Neural cell (in vitro differentiated cells): ENCODE results near the gene ARL13B. TPM values are rescaled to one million over a fixed set of nuclear protein-coding genes. Genes with fewer than 3 reads are reported as not detected.
A peak's percentile ranks its signal among the peaks of the same experiment; 100 is the strongest.

Experiments
- H2AFZ ChIP-seq: fragments of 200-600, 300-800 bp; sonication (generic), shearing (Covaris generic); 2 replicates; pipeline ENCODE4 v1.6.0; 2014; ENCODE audit warnings: low read depth, mild to moderate bottlenecking, antibody characterized with exemption, low read length, moderate library complexity
- H3F3A ChIP-seq: fragments of 200-600 bp; shearing (Covaris generic); 2 replicates; pipeline ENCODE4 v1.6.1; 2016; ENCODE audit warnings: mild to moderate bottlenecking, moderate library complexity, mixed read lengths, antibody characterized with exemption, low read length; ENCODE audit not compliant: insufficient read depth, poor library complexity, severe bottlenecking
- H3K27ac ChIP-seq: fragments of 200-600, 300-800 bp; sonication (generic), shearing (Covaris generic); 2 replicates; pipeline ENCODE4 v1.5.1; 2014; ENCODE audit warnings: mild to moderate bottlenecking, low read length, moderate library complexity
- H3K27me3 ChIP-seq: fragments of 300-800, 200-600 bp; sonication (generic), shearing (Covaris generic); 2 replicates; pipeline ENCODE4 v1.6.0; 2014; ENCODE audit warnings: mild to moderate bottlenecking, low read depth, low read length, moderate library complexity; ENCODE audit not compliant: insufficient read depth
- H3K36me3 ChIP-seq: fragments of 300-800, 200-600 bp; sonication (generic), shearing (Covaris generic); 2 replicates; pipeline ENCODE4 v1.5.1; 2014; ENCODE audit warnings: mild to moderate bottlenecking, antibody characterized with exemption, low read length, moderate library complexity; ENCODE audit not compliant: insufficient read depth
- H3K4me2 ChIP-seq: fragments of 300-800, 200-600 bp; sonication (generic), shearing (Covaris generic); 2 replicates; pipeline ENCODE4 v1.6.0; 2014; ENCODE audit warnings: mild to moderate bottlenecking, low read length
- H3K4me3 ChIP-seq: fragments of 300-800, 200-600 bp; sonication (generic), shearing (Covaris generic); 2 replicates; pipeline ENCODE4 v1.5.1; 2014; ENCODE audit warnings: mild to moderate bottlenecking, low read length, moderate library complexity
- H3K79me2 ChIP-seq: fragments of 200-600 bp; shearing (Covaris generic); replicated peaks from 2 replicates; pipeline ENCODE4 v1.6.0; 2014; ENCODE audit warnings: mild to moderate bottlenecking, low read length, moderate library complexity; ENCODE audit not compliant: insufficient read depth
- H3K9ac ChIP-seq: fragments of 300-800, 200-600 bp; sonication (generic), shearing (Covaris generic); 2 replicates; pipeline ENCODE4 v1.6.1; 2016; ENCODE audit warnings: mild to moderate bottlenecking, low read length, mixed read lengths
- H3K9me2 ChIP-seq: fragments of 200-600 bp; shearing (Covaris generic); 2 replicates; pipeline ENCODE4 v1.6.1; 2016; ENCODE audit warnings: mild to moderate bottlenecking, low read length, mixed read lengths; ENCODE audit not compliant: insufficient read depth
- H3K9me3 ChIP-seq: fragments of 200-600, 300-800 bp; sonication (generic), shearing (Covaris generic); 2 replicates; pipeline ENCODE4 v1.6.1; 2016; ENCODE audit warnings: mild to moderate bottlenecking, mixed run types, low read length, moderate library complexity, mixed read lengths
- H4K20me1 ChIP-seq: fragments of 200-600 bp; shearing (Covaris generic); 2 replicates; pipeline ENCODE4 v1.6.1; 2016; ENCODE audit warnings: mild to moderate bottlenecking, mixed run types; ENCODE audit not compliant: insufficient read depth
- EP300 ChIP-seq: fragments of 450-650 bp; conservative IDR thresholded peaks from 2 replicates; pipeline ENCODE4 v1.6.1; 2014; ENCODE audit warnings: antibody characterized with exemption, mild to moderate bottlenecking, moderate library complexity; ENCODE audit not compliant: poor library complexity, severe bottlenecking
- EZH2 ChIP-seq: fragments of 200-600, 300-800 bp; shearing (Covaris generic), sonication (generic); IDR thresholded peaks from 2 replicates; pipeline ENCODE4 v1.6.1; 2014; ENCODE audit warnings: antibody characterized with exemption, low read length, borderline replicate concordance, mild to moderate bottlenecking; ENCODE audit not compliant: insufficient read depth, poor library complexity, severe bottlenecking
- MXI1 ChIP-seq: fragments of 450-650 bp; conservative IDR thresholded peaks from 2 replicates; pipeline ENCODE4 v1.6.1; 2014; ENCODE audit warnings: antibody characterized with exemption, mild to moderate bottlenecking; ENCODE audit not compliant: poor library complexity, severe bottlenecking
- POLR2AphosphoS5 ChIP-seq: IDR thresholded peaks from 2 replicates; pipeline ENCODE4 v1.6.1; 2012
- RAD21 ChIP-seq: fragments of 450-650 bp; conservative IDR thresholded peaks from 2 replicates; pipeline ENCODE4 v1.6.1; 2014; ENCODE audit warnings: antibody characterized with exemption, mild to moderate bottlenecking, moderate library complexity
- SMC3 ChIP-seq: fragments of 450-650 bp; conservative IDR thresholded peaks from 2 replicates; pipeline ENCODE4 v1.6.1; 2014; ENCODE audit warnings: antibody characterized with exemption, mild to moderate bottlenecking, moderate library complexity; ENCODE audit not compliant: poor library complexity
- TAF1 ChIP-seq: IDR thresholded peaks from 2 replicates; pipeline ENCODE4 v1.6.1; 2012; ENCODE audit warnings: low read depth
- polyA plus RNA-seq: library from polyadenylated mRNA; depleted of rRNA; stranded (reverse); fragments of >200 nt; gene quantifications from 2 replicates; pipeline ENCODE4 v1.2.3, GENCODE V29; 2014
- TF ChIP-seq, protein P1 (sequence below): fragments of 450-650 bp; IDR thresholded peaks from 2 replicates; pipeline ENCODE4 v1.5.1; 2014; ENCODE audit warnings: antibody characterized with exemption, mild to moderate bottlenecking, moderate library complexity; ENCODE audit not compliant: poor library complexity, severe bottlenecking
- TF ChIP-seq, protein P2 (sequence below): IDR thresholded peaks from 2 replicates; pipeline ENCODE4 v1.6.1; 2012; ENCODE audit warnings: borderline replicate concordance

The ARL13B gene
- polyA plus RNA-seq, 1 donor from 2014 or later, result 13.7 TPM

DNA sequence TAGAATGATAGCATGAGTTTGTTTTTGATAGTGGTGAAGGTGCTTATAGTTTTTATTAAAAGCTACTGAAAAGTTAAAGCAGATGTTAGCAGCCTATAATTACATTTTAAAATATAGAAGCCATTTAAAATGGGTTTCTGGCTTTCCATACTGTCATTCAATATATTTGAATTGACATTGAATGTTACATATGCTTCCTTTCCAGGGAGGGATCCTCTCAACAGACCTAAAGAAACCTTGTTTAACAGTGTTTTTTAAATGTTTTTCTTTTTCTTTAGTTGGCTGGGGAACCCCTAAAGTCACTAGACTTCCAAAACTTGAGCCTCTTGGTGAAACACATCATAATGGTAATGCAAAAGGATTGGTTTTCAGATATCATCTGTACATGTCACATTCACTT, 70.6 kb downstream of the ARL13B start:
- no peaks in the 10 kb centered on the region for H3K36me3 ChIP-seq
- H4K20me1 ChIP-seq, result no peaks in the 10 kb centered on the region
- H3K9me3 ChIP-seq, result no peaks in the 10 kb centered on the region
- H3K79me2 ChIP-seq, result no peaks in the 10 kb centered on the region
- H3K4me2 ChIP-seq, result no peak overlapping the region
- no peak overlapping the region for H3K27ac ChIP-seq
- no peaks in the 10 kb centered on the region for H3K9me2 ChIP-seq
- no peaks in the 10 kb centered on the region for H3F3A ChIP-seq
- H3K4me3 ChIP-seq, result no peak overlapping the region
- H3K27me3 ChIP-seq, result no peaks in the 10 kb centered on the region
- TF ChIP-seq MXI1, result no peak
- no peak for TF ChIP-seq RAD21
- no peak overlapping the region for H2AFZ ChIP-seq
- H3K9ac ChIP-seq, result no peak overlapping the region

DNA sequence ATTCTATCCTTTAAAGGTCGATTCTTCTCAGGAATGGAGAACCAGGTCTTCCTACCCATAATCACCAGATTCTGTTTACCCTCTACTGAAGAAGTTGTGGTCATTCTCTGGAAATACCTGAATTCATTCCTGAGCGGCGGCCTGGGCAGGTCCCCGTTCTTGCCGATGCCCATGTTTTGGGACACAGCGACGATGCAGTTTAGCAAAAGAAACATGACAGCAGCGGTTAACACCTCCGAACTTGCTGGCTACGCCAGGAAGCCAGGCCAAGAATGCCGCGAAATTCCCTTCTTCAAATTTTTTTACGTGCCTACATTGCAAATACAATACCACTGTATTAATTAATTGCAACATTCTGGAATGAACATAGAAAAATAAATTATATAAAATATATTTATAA, 81.3 kb downstream of the ARL13B start:
- no peaks in the 10 kb centered on the region for H3K36me3 ChIP-seq
- no peaks in the 10 kb centered on the region for H3F3A ChIP-seq
- no peaks in the 10 kb centered on the region for H4K20me1 ChIP-seq
- no peak overlapping the region for H3K9ac ChIP-seq
- TF ChIP-seq, protein P1, sequence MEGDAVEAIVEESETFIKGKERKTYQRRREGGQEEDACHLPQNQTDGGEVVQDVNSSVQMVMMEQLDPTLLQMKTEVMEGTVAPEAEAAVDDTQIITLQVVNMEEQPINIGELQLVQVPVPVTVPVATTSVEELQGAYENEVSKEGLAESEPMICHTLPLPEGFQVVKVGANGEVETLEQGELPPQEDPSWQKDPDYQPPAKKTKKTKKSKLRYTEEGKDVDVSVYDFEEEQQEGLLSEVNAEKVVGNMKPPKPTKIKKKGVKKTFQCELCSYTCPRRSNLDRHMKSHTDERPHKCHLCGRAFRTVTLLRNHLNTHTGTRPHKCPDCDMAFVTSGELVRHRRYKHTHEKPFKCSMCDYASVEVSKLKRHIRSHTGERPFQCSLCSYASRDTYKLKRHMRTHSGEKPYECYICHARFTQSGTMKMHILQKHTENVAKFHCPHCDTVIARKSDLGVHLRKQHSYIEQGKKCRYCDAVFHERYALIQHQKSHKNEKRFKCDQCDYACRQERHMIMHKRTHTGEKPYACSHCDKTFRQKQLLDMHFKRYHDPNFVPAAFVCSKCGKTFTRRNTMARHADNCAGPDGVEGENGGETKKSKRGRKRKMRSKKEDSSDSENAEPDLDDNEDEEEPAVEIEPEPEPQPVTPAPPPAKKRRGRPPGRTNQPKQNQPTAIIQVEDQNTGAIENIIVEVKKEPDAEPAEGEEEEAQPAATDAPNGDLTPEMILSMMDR, result no peak
- TF ChIP-seq SMC3 (no peak), EZH2 (no peak)
- no peaks in the 10 kb centered on the region for H3K27me3 ChIP-seq
- H3K9me3 ChIP-seq, result no peaks in the 10 kb centered on the region
- H3K9me2 ChIP-seq, result no peaks in the 10 kb centered on the region
- no peak overlapping the region for H2AFZ ChIP-seq
- peaks cover 28% of the 10 kb centered on the region for H3K79me2 ChIP-seq
- H3K27ac ChIP-seq, result no peak overlapping the region
- H3K4me2 ChIP-seq, result no peak overlapping the region
- H3K4me3 ChIP-seq, result no peak overlapping the region

DNA sequence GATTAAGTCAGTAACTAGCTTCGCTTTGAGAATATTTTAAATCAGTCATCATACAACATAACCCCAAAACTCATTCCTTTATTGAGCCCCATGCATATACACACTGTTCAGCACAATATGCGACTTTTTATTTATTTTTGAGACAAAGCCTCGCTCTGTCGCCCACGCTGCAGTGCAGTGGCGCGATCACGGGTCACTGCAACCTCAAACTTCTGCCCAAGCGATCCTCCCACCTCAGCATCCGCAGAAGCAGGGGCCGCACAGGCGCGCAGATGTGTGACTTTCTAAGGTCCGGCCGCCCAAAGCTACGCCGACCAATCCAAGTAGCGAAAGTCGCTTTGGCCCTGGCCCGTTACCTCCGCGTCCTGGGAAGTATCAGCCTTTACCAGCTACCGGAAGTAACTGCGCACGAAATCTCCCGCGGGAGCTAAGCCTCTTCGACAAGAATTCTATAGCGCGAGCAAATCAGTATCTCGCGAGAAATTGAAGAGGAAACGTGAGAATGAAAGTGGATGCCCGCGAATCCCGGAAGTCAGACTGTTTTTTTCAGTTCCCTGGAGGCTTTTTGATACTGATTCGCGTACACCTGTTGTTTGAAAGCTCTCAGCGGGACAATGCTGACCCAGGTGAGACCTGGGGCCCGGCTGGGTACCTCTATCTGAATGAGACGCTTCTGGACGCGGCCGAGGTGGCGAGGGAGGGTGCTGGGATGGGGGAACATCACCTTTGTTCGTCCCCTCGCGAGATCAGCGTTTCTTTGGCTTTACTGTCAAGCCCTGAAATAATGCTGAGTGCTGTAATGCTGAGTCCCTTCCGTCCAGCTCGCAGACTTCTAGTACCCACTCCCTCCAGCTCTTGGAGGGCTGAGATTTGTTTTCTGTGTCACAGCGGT, 82.8 kb downstream of the ARL13B start, which contains the start of the genes DHFR2 and NSUN3:
Gene DHFR2, minus strand, starts transcription at position 404 of the 892 bp plus-strand sequence. CDS start 1,405 bp downstream, outside the sequence.
Gene NSUN3, plus strand, starts transcription at position 549 of the 892 bp plus-strand sequence. Its CDS starts 66 bp downstream, at position 615.
- Histone ChIP-seq H3K36me3 (peaks cover 6% of the 10 kb centered on the region), H3K27ac (peak within 1 kb of the TSS; percentile 97), H3K4me3 (peak within 1 kb of the TSS; percentile 73), H3K27me3 (no peaks in the 10 kb centered on the region), H2AFZ (peak within 1 kb of the TSS; percentile 98), H3K9me3 (no peaks in the 10 kb centered on the region), H3K79me2 (peaks cover 28% of the 10 kb centered on the region), H3K9me2 (no peaks in the 10 kb centered on the region), H4K20me1 (no peaks in the 10 kb centered on the region), H3K4me2 (peak within 1 kb of the TSS; percentile 92), H3K9ac (peak within 1 kb of the TSS; percentile 91), H3F3A (no peaks in the 10 kb centered on the region)
- TF ChIP-seq, protein P1, result no peak
- TF ChIP-seq MXI1 (peak; percentile 86), RAD21 (peak; percentile 22), SMC3 (peak; percentile 34), TAF1 (peak; percentile 25), EZH2 (no peak), POLR2AphosphoS5 (peak; percentile 81), EP300 (peak; percentile 73)
- TF ChIP-seq, protein P2, sequence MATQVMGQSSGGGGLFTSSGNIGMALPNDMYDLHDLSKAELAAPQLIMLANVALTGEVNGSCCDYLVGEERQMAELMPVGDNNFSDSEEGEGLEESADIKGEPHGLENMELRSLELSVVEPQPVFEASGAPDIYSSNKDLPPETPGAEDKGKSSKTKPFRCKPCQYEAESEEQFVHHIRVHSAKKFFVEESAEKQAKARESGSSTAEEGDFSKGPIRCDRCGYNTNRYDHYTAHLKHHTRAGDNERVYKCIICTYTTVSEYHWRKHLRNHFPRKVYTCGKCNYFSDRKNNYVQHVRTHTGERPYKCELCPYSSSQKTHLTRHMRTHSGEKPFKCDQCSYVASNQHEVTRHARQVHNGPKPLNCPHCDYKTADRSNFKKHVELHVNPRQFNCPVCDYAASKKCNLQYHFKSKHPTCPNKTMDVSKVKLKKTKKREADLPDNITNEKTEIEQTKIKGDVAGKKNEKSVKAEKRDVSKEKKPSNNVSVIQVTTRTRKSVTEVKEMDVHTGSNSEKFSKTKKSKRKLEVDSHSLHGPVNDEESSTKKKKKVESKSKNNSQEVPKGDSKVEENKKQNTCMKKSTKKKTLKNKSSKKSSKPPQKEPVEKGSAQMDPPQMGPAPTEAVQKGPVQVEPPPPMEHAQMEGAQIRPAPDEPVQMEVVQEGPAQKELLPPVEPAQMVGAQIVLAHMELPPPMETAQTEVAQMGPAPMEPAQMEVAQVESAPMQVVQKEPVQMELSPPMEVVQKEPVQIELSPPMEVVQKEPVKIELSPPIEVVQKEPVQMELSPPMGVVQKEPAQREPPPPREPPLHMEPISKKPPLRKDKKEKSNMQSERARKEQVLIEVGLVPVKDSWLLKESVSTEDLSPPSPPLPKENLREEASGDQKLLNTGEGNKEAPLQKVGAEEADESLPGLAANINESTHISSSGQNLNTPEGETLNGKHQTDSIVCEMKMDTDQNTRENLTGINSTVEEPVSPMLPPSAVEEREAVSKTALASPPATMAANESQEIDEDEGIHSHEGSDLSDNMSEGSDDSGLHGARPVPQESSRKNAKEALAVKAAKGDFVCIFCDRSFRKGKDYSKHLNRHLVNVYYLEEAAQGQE, result peak; percentile 37
